Vagina (tissue), 2 donors: ENCODE data around the gene NDUFAF4. TPM values are rescaled to one million over a fixed set of nuclear protein-coding genes. Genes with fewer than 3 reads are reported as not detected.

Experiments
- DNase-seq, 2 donors: peaks; one replicate each; pipeline ENCODE4 v3.0.0-alpha.2; 2017; ENCODE audit errors: extremely low spot score in 2 of 2
- H3K27ac ChIP-seq: fragments of 200-600 bp; sonication (generic); one replicate; pipeline ENCODE4 v1.5.1; 2019
- H3K27me3 ChIP-seq: fragments of 200-600 bp; sonication (generic); one replicate; pipeline ENCODE4 v1.5.1; 2019
- H3K36me3 ChIP-seq, 2 donors: fragments of 200-600 bp; sonication (generic); one replicate each; pipeline ENCODE4 v1.5.1; 2017 to 2019
- H3K4me1 ChIP-seq: fragments of 200-600 bp; sonication (generic); one replicate; pipeline ENCODE4 v1.5.1; 2019
- H3K4me3 ChIP-seq, 2 donors: fragments of 200-600 bp; sonication (generic); 1 replicate in 1 of 2; 2 replicates in 1 of 2; pipeline ENCODE4 v1.5.1; 2016 to 2019
- H3K9me3 ChIP-seq: fragments of 200-600 bp; sonication (generic); one replicate; pipeline ENCODE4 v1.5.1; 2019
- CTCF ChIP-seq, 3 experiments: fragments of 450-650 bp in 2 of 3; fragments of 200-600 bp in 1 of 3; sonication (generic) in 1 of 3; IDR thresholded peaks; one replicate each; pipeline ENCODE4 v1.5.1; 2017 to 2019; ENCODE audit warnings: antibody characterized with exemption in 3 of 3, mild to moderate bottlenecking in 2 of 3, moderate library complexity in 2 of 3
- POLR2A ChIP-seq, 2 donors: fragments of 450-650 bp; IDR thresholded peaks; one replicate each; pipeline ENCODE4 v1.6.1; 2017; ENCODE audit warnings: antibody characterized with exemption in 2 of 2, mild to moderate bottlenecking in 2 of 2, moderate library complexity in 2 of 2
- POLR2AphosphoS5 ChIP-seq, 2 donors: sonication (generic); formaldehyde crosslinking; IDR thresholded peaks; one replicate each; pipeline ENCODE4 v1.9.0; 2017; ENCODE audit warnings: antibody characterized with exemption in 2 of 2, mild to moderate bottlenecking in 2 of 2, low read depth in 1 of 2; ENCODE audit not compliant: insufficient read depth in 1 of 2
- intact Hi-C: fragments of 100-400 bp; cut with DNase I; formaldehyde crosslinking; loops from one replicate; pipeline ENCODE4 v1.15.1; 2023
- total RNA-seq: library from RNA; depleted of rRNA; stranded (reverse); fragments of >200 nt; gene quantifications from one replicate; pipeline ENCODE4 v1.2.3, GENCODE V29; 2016

Gene NDUFAF4
- total RNA-seq, 1 donor from 2014 or later = 14.2 TPM

DNA sequence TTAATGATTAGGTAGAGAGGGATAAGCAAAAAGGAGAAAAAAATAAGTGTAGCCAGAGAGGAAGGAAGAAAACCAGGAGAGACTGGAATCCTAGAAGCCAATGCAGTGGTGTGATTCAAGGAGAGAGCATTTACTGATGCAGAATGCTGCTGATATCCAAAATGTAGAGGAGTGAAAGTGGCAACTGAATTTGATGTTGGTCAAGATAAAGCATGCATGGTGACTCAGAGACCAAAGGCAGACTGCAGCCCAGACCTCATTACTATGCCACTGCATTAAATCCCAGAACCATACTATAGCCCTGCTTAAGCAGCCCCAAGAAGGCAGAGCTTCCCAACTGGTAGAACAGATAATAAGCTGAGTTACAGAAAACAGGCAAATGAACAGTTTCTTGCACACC lies 42.6 kb upstream of the NDUFAF4 start:
- DNase-seq = no peak
- Histone ChIP-seq H3K27me3 (no peaks in the 10 kb centered on the region), H3K4me1 (peaks cover 8% of the 10 kb centered on the region), H3K27ac (no peak overlapping the region), H3K36me3 (no peaks in the 10 kb centered on the region), H3K9me3 (no peaks in the 10 kb centered on the region), H3K4me3 (no peak overlapping the region)
- TF ChIP-seq POLR2A (IDR thresholded peaks at IDR 0.05) (no peak), POLR2AphosphoS5 (IDR thresholded peaks at IDR 0.05; ENCODE audit: insufficient read depth in 1 of 2, low read depth in 1 of 2) (no peak), CTCF (IDR thresholded peaks at IDR 0.05) (no peak)
- intact Hi-C loops = no loop called here

DNA sequence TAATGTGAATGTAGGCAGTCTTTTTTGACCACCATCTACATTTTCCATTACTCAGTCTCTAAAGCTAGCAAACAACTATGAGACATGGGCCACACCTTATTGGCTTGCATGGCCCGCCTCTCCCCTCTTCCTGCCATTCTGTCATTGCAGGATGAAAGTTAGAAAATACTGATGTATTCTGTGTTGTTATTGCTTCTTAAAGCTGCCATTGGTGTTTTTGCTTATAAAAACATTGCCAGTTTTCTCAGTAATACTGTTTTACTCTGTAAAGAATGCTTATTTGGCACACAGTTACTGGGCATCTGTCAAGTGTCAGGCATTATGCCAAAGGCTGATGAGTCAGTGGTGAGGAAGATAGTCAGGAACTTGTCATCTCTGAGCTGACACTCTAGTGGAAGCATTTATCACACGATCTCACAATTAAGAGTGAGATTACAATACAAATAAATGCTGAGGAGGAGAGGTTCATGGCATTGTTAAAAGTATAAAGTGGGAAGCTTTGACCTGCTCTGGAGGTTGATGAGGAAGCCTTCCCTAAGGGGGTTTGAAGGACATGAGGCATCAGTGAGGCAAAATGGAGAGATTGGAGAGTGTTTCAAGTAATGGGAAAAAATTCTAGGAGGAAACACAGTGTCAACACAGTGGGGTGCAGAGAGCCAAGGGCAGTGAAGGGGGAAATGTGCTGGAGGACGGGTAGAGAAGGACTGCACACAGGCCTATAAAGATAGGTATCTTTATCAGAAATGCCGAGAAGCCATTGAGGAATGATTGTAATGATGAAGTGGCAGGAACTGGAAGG lies 41.5 kb upstream of the NDUFAF4 start:
- Histone ChIP-seq H3K9me3 (no peaks in the 10 kb centered on the region), H3K27ac (no peak overlapping the region), H3K36me3 (no peaks in the 10 kb centered on the region), H3K27me3 (no peaks in the 10 kb centered on the region), H3K4me1 (peaks cover 8% of the 10 kb centered on the region), H3K4me3 (no peak overlapping the region)
- intact Hi-C loops = no loop called here
- DNase-seq = no peak
- TF ChIP-seq CTCF (IDR thresholded peaks at IDR 0.05) = no peak
- TF ChIP-seq POLR2A (IDR thresholded peaks at IDR 0.05) = no peak
- no peak for TF ChIP-seq POLR2AphosphoS5 (IDR thresholded peaks at IDR 0.05; ENCODE audit: insufficient read depth in 1 of 2, low read depth in 1 of 2)

GRCh38 chr6:96934087-96934486 lies 36.4 kb upstream of the NDUFAF4 start:
- H3K9me3 ChIP-seq = no peaks in the 10 kb centered on the region
- no peak for DNase-seq
- H3K27me3 ChIP-seq = no peaks in the 10 kb centered on the region
- H3K4me1 ChIP-seq = peaks cover 8% of the 10 kb centered on the region
- TF ChIP-seq POLR2AphosphoS5 (IDR thresholded peaks at IDR 0.05; ENCODE audit: insufficient read depth in 1 of 2, low read depth in 1 of 2) = no peak
- TF ChIP-seq POLR2A (IDR thresholded peaks at IDR 0.05) = no peak
- TF ChIP-seq CTCF (IDR thresholded peaks at IDR 0.05) = no peak
- no peak overlapping the region for H3K4me3 ChIP-seq
- H3K27ac ChIP-seq = no peak overlapping the region
- intact Hi-C loops = no loop called here
- no peaks in the 10 kb centered on the region for H3K36me3 ChIP-seq

DNA sequence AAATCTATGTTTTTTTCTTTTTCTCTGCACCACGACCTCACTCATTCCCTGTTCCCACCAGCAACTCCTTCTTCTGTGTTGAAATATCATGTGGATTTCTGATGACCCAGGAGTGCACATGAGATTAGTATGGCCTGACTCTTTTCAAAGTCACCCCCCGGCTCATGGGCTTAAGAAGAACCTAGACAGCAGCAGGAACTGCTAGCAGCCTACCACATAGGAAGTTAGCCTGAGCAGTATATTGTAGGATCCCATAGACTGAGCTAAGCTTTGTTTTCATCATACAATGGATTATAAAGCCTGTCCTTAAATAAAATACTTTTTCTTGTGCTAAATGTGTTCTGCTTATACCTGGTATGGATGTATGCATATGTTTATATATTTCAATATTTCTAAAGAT lies 33.5 kb upstream of the NDUFAF4 start:
- H3K9me3 ChIP-seq = no peaks in the 10 kb centered on the region
- H3K4me3 ChIP-seq = no peak overlapping the region
- intact Hi-C loops = no loop called here
- no peak for DNase-seq
- H3K4me1 ChIP-seq = no peaks in the 10 kb centered on the region
- no peak overlapping the region for H3K27ac ChIP-seq
- no peaks in the 10 kb centered on the region for H3K27me3 ChIP-seq
- TF ChIP-seq CTCF (IDR thresholded peaks at IDR 0.05) = no peak
- TF ChIP-seq POLR2AphosphoS5 (IDR thresholded peaks at IDR 0.05; ENCODE audit: insufficient read depth in 1 of 2, low read depth in 1 of 2) = no peak
- TF ChIP-seq POLR2A (IDR thresholded peaks at IDR 0.05) = no peak
- H3K36me3 ChIP-seq = no peaks in the 10 kb centered on the region

DNA sequence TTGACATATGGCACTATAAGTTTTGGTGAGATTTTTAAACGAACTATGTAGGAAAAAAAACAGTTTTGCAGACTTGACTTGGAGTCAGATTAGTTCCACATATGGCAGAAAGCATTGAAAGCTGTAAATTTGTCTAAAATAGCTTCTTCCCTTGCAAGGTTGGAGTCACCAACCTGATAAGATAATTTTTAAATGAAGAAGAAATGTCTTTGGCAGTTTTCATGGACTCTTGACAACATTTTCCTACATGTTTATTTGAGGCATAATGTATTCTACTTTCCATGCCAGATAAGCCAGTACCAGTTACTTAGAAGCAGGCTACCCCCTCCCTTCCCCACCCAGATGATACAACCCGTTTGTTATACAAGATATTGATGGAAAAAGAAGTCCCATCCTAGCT lies 32.0 kb upstream of the NDUFAF4 start:
- Histone ChIP-seq H3K27ac (no peak overlapping the region), H3K9me3 (no peaks in the 10 kb centered on the region), H3K4me1 (peaks cover 5% of the 10 kb centered on the region), H3K36me3 (no peaks in the 10 kb centered on the region), H3K4me3 (no peak overlapping the region), H3K27me3 (no peaks in the 10 kb centered on the region)
- no peak for TF ChIP-seq POLR2AphosphoS5 (IDR thresholded peaks at IDR 0.05; ENCODE audit: insufficient read depth in 1 of 2, low read depth in 1 of 2)
- no peak for TF ChIP-seq CTCF (IDR thresholded peaks at IDR 0.05)
- no peak for TF ChIP-seq POLR2A (IDR thresholded peaks at IDR 0.05)
- no peak for DNase-seq
- intact Hi-C loops = no loop called here
